ENCODE measurements around the gene KCTD21. TPM values are rescaled to one million over a fixed set of nuclear protein-coding genes. Genes with fewer than 3 reads are reported as not detected.
"Not testable (repeated sequence)": the region's sequence is repeated elsewhere in the genome, so short reads cannot be mapped to it uniquely, and the experiment has no call there.

Gene KCTD21
- polyA plus RNA-seq, 4 donors = 4.1 to 6.5 (median 5.6) TPM

GRCh38 chr11:78179459-78180071 lies 8.9 kb downstream of the KCTD21 start:
- WGBS, 3 donors = 83 to 92% (median 90%) methylated on average over 7 of the region's 7 CpGs
- peaks cover 0 to 6% (median 0%) of the 10 kb centered on the region in 3 donors for H3K36me3 ChIP-seq (ENCODE audit: control insufficient read depth in 3 of 3, insufficient read depth in 2 of 3, low read depth in 1 of 3, low read length in 3 of 3)
- H3K27ac ChIP-seq (ENCODE audit: low read depth in 1 of 3, low read length in 2 of 3) = no peak overlapping the region
- DNase-seq (no peak), FAIRE-seq (no peak)
- H3K9me3 ChIP-seq (ENCODE audit: control insufficient read depth in 2 of 2, insufficient read depth in 1 of 2, low read depth in 1 of 2, low read length in 1 of 2) = no peaks in the 10 kb centered on the region
- no peaks in the 10 kb centered on the region for H3K27me3 ChIP-seq (ENCODE audit: control insufficient read depth in 3 of 3, insufficient read depth in 3 of 3, low read length in 3 of 3)
- H3K4me1 ChIP-seq (ENCODE audit: control insufficient read depth in 3 of 3, insufficient read depth in 2 of 3, low read depth in 1 of 3, low read length in 2 of 3) = no peaks in the 10 kb centered on the region
- no peak overlapping the region for H3K4me3 ChIP-seq (ENCODE audit: low read depth in 1 of 3, low read length in 3 of 3)

- no peaks in the 10 kb centered on the region for H3K9me3 ChIP-seq (ENCODE audit: control insufficient read depth in 2 of 2, insufficient read depth in 1 of 2, low read depth in 1 of 2, low read length in 1 of 2)
- no peak overlapping the region for H3K27ac ChIP-seq (ENCODE audit: low read depth in 1 of 3, low read length in 2 of 3)
- no peak overlapping the region for H3K4me3 ChIP-seq (ENCODE audit: low read depth in 1 of 3, low read length in 3 of 3)
- no peaks in the 10 kb centered on the region for H3K4me1 ChIP-seq (ENCODE audit: control insufficient read depth in 3 of 3, insufficient read depth in 2 of 3, low read depth in 1 of 3, low read length in 2 of 3)
- no peaks in the 10 kb centered on the region for H3K27me3 ChIP-seq (ENCODE audit: control insufficient read depth in 3 of 3, insufficient read depth in 3 of 3, low read length in 3 of 3)
- peaks cover 0 to 23% (median 2%) of the 10 kb centered on the region in 3 donors for H3K36me3 ChIP-seq (ENCODE audit: control insufficient read depth in 3 of 3, insufficient read depth in 2 of 3, low read depth in 1 of 3, low read length in 3 of 3)
- 94 to 97% (median 96%) methylated on average over 7 of the region's 7 CpGs for WGBS, 3 donors
- DNase-seq = no peak
- FAIRE-seq = no peak
Measured at GRCh38 chr11:78177216-78177615, 11.2 kb downstream of the KCTD21 start.

- no peaks in the 10 kb centered on the region for H3K27me3 ChIP-seq (ENCODE audit: control insufficient read depth in 3 of 3, insufficient read depth in 3 of 3, low read length in 3 of 3)
- no peak overlapping the region for H3K27ac ChIP-seq (ENCODE audit: low read depth in 1 of 3, low read length in 2 of 3)
- H3K4me3 ChIP-seq (ENCODE audit: low read depth in 1 of 3, low read length in 3 of 3) = no peak overlapping the region
- H3K36me3 ChIP-seq (ENCODE audit: control insufficient read depth in 3 of 3, insufficient read depth in 2 of 3, low read depth in 1 of 3, low read length in 3 of 3) = peaks cover 0 to 29% (median 2%) of the 10 kb centered on the region in 3 donors
- DNase-seq (no peak), FAIRE-seq (no peak)
- H3K4me1 ChIP-seq (ENCODE audit: control insufficient read depth in 3 of 3, insufficient read depth in 2 of 3, low read depth in 1 of 3, low read length in 2 of 3) = no peaks in the 10 kb centered on the region
- H3K9me3 ChIP-seq (ENCODE audit: control insufficient read depth in 2 of 2, insufficient read depth in 1 of 2, low read depth in 1 of 2, low read length in 1 of 2) = no peaks in the 10 kb centered on the region
- WGBS, 3 donors = 90 to 92% (median 91%) methylated on average over 10 of the region's 10 CpGs
Measured at GRCh38 chr11:78176605-78177141, 11.8 kb downstream of the KCTD21 start.

GRCh38 chr11:78175862-78176261 lies 12.6 kb downstream of the KCTD21 start:
- not testable (repeated sequence) for H3K27ac ChIP-seq (ENCODE audit: low read depth in 1 of 3, low read length in 2 of 3); H3K9me3 ChIP-seq (ENCODE audit: control insufficient read depth in 2 of 2, insufficient read depth in 1 of 2, low read depth in 1 of 2, low read length in 1 of 2); H3K4me1 ChIP-seq (ENCODE audit: control insufficient read depth in 3 of 3, insufficient read depth in 2 of 3, low read depth in 1 of 3, low read length in 2 of 3); H3K27me3 ChIP-seq (ENCODE audit: control insufficient read depth in 3 of 3, insufficient read depth in 3 of 3, low read length in 3 of 3); H3K4me3 ChIP-seq (ENCODE audit: low read depth in 1 of 3, low read length in 3 of 3); FAIRE-seq; DNase-seq
- WGBS, 3 donors = 93 to 100% (median 94%) methylated on average over 3 of the region's 3 CpGs
- peaks cover 0 to 29% (median 2%) of the 10 kb centered on the region in 3 donors for H3K36me3 ChIP-seq (ENCODE audit: control insufficient read depth in 3 of 3, insufficient read depth in 2 of 3, low read depth in 1 of 3, low read length in 3 of 3)

- H3K4me1 ChIP-seq (ENCODE audit: control insufficient read depth in 3 of 3, insufficient read depth in 2 of 3, low read depth in 1 of 3, low read length in 2 of 3) = no peaks in the 10 kb centered on the region
- no peak for DNase-seq
- no peak for FAIRE-seq
- 89 to 95% (median 94%) methylated on average over 6 of the region's 6 CpGs for WGBS, 3 donors
- H3K27me3 ChIP-seq (ENCODE audit: control insufficient read depth in 3 of 3, insufficient read depth in 3 of 3, low read length in 3 of 3) = no peaks in the 10 kb centered on the region
- peaks cover 0 to 32% (median 2%) of the 10 kb centered on the region in 3 donors for H3K36me3 ChIP-seq (ENCODE audit: control insufficient read depth in 3 of 3, insufficient read depth in 2 of 3, low read depth in 1 of 3, low read length in 3 of 3)
- H3K9me3 ChIP-seq (ENCODE audit: control insufficient read depth in 2 of 2, insufficient read depth in 1 of 2, low read depth in 1 of 2, low read length in 1 of 2) = peaks cover 0 to 2% of the 10 kb centered on the region in 2 donors
- no peak overlapping the region for H3K4me3 ChIP-seq (ENCODE audit: low read depth in 1 of 3, low read length in 3 of 3)
- H3K27ac ChIP-seq (ENCODE audit: low read depth in 1 of 3, low read length in 2 of 3) = no peak overlapping the region
Measured at GRCh38 chr11:78171951-78172350, 16.5 kb downstream of the KCTD21 start.

GRCh38 chr11:78170874-78171549 lies 17.4 kb downstream of the KCTD21 start:
- Histone ChIP-seq H3K27ac (ENCODE audit: low read depth in 1 of 3, low read length in 2 of 3) (no peak overlapping the region), H3K9me3 (ENCODE audit: control insufficient read depth in 2 of 2, insufficient read depth in 1 of 2, low read depth in 1 of 2, low read length in 1 of 2) (peaks cover 0 to 2% of the 10 kb centered on the region in 2 donors), H3K4me1 (ENCODE audit: control insufficient read depth in 3 of 3, insufficient read depth in 2 of 3, low read depth in 1 of 3, low read length in 2 of 3) (no peaks in the 10 kb centered on the region), H3K4me3 (ENCODE audit: low read depth in 1 of 3, low read length in 3 of 3) (no peak overlapping the region), H3K27me3 (ENCODE audit: control insufficient read depth in 3 of 3, insufficient read depth in 3 of 3, low read length in 3 of 3) (no peaks in the 10 kb centered on the region), H3K36me3 (ENCODE audit: control insufficient read depth in 3 of 3, insufficient read depth in 2 of 3, low read depth in 1 of 3, low read length in 3 of 3) (peaks cover 0 to 30% (median 2%) of the 10 kb centered on the region in 3 donors)
- DNase-seq = no peak
- FAIRE-seq = no peak
- WGBS, 3 donors = 74 to 85% (median 76%) methylated on average over 7 of the region's 7 CpGs

GRCh38 chr11:78170413-78170812 lies 18.0 kb downstream of the KCTD21 start:
- Histone ChIP-seq H3K4me3 (ENCODE audit: low read depth in 1 of 3, low read length in 3 of 3) (no peak overlapping the region), H3K27me3 (ENCODE audit: control insufficient read depth in 3 of 3, insufficient read depth in 3 of 3, low read length in 3 of 3) (no peaks in the 10 kb centered on the region), H3K27ac (ENCODE audit: low read depth in 1 of 3, low read length in 2 of 3) (no peak overlapping the region), H3K4me1 (ENCODE audit: control insufficient read depth in 3 of 3, insufficient read depth in 2 of 3, low read depth in 1 of 3, low read length in 2 of 3) (no peaks in the 10 kb centered on the region), H3K36me3 (ENCODE audit: control insufficient read depth in 3 of 3, insufficient read depth in 2 of 3, low read depth in 1 of 3, low read length in 3 of 3) (peaks cover 0 to 30% (median 2%) of the 10 kb centered on the region in 3 donors), H3K9me3 (ENCODE audit: control insufficient read depth in 2 of 2, insufficient read depth in 1 of 2, low read depth in 1 of 2, low read length in 1 of 2) (peaks cover 0 to 2% of the 10 kb centered on the region in 2 donors)
- 92 to 93% (median 92%) methylated on average over 11 of the region's 11 CpGs for WGBS, 3 donors
- FAIRE-seq (no peak), DNase-seq (no peak)

GRCh38 chr11:78168539-78169477 lies 19.6 kb downstream of the KCTD21 start:
- Histone ChIP-seq H3K4me3 (ENCODE audit: low read depth in 1 of 3, low read length in 3 of 3) (no peak overlapping the region), H3K27me3 (ENCODE audit: control insufficient read depth in 3 of 3, insufficient read depth in 3 of 3, low read length in 3 of 3) (no peaks in the 10 kb centered on the region), H3K27ac (ENCODE audit: low read depth in 1 of 3, low read length in 2 of 3) (peak overlapping the region in 1 of 3 donors; percentile 78), H3K9me3 (ENCODE audit: control insufficient read depth in 2 of 2, insufficient read depth in 1 of 2, low read depth in 1 of 2, low read length in 1 of 2) (peaks cover 0 to 7% of the 10 kb centered on the region in 2 donors), H3K36me3 (ENCODE audit: control insufficient read depth in 3 of 3, insufficient read depth in 2 of 3, low read depth in 1 of 3, low read length in 3 of 3) (peaks cover 0 to 23% (median 0%) of the 10 kb centered on the region in 3 donors), H3K4me1 (ENCODE audit: control insufficient read depth in 3 of 3, insufficient read depth in 2 of 3, low read depth in 1 of 3, low read length in 2 of 3) (no peaks in the 10 kb centered on the region)
- no peak for FAIRE-seq
- no peak for DNase-seq
- WGBS, 3 donors = 52 to 67% (median 63%) methylated on average over 17 of the region's 17 CpGs

Data from small intestine (tissue), 7 donors.